ENCODE results near the gene STAG1. TPM values are rescaled to one million over a fixed set of nuclear protein-coding genes. Genes with fewer than 3 reads are reported as not detected.

The STAG1 gene
- total and polyA plus RNA-seq, 4 donors, result 4.6 to 28.0 (median 16.6) TPM

DNA sequence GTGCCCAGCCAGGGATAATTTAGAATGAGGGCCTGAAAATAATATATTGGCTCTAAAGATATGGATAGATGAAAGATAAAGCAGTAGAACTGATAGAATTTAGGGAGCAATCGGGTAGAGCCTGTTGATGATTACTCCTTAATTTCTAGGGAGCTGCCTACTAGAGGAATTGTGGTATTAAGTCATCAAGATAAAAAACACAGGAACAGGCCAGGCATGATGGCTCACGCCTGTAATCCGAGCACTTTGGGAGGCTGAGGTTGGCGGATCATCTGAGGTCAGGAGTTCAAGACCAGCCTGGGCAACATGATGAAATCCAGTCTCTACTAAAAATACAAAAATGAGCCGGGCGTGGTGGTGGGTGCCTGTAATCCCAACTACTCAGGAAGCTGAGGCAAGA, 371.6 kb downstream of the STAG1 start:
- TF ChIP-seq SP1 (IDR thresholded peaks at IDR 0.05) (no peak), HNF4G (IDR thresholded peaks at IDR 0.05) (no peak), EGR1 (IDR thresholded peaks at IDR 0.05; ENCODE audit: low read depth in 2 of 2) (no peak)
- TF ChIP-seq, protein P1, sequence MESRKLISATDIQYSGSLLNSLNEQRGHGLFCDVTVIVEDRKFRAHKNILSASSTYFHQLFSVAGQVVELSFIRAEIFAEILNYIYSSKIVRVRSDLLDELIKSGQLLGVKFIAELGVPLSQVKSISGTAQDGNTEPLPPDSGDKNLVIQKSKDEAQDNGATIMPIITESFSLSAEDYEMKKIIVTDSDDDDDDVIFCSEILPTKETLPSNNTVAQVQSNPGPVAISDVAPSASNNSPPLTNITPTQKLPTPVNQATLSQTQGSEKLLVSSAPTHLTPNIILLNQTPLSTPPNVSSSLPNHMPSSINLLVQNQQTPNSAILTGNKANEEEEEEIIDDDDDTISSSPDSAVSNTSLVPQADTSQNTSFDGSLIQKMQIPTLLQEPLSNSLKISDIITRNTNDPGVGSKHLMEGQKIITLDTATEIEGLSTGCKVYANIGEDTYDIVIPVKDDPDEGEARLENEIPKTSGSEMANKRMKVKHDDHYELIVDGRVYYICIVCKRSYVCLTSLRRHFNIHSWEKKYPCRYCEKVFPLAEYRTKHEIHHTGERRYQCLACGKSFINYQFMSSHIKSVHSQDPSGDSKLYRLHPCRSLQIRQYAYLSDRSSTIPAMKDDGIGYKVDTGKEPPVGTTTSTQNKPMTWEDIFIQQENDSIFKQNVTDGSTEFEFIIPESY (IDR thresholded peaks at IDR 0.05), result no peak
- TF ChIP-seq, protein P2, sequence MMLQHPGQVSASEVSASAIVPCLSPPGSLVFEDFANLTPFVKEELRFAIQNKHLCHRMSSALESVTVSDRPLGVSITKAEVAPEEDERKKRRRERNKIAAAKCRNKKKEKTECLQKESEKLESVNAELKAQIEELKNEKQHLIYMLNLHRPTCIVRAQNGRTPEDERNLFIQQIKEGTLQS (IDR thresholded peaks at IDR 0.05), result no peak
- WGBS, result 91% methylated on average over 6 of the region's 6 CpGs
- Histone ChIP-seq H3K36me3 (ENCODE audit: control insufficient read depth in 4 of 4, insufficient read depth in 3 of 4, low read depth in 1 of 4, low read length in 3 of 4) (peaks cover 0 to 2% (median under 1%) of the 10 kb centered on the region in 4 donors), H3K9ac (ENCODE audit: low read depth in 1 of 2, low read length in 2 of 2) (no peak overlapping the region), H3K27ac (ENCODE audit: low read depth in 1 of 2, low read length in 2 of 2) (no peak overlapping the region), H3K4me1 (ENCODE audit: control insufficient read depth in 4 of 4, insufficient read depth in 4 of 4, low read length in 3 of 4) (no peaks in the 10 kb centered on the region), H3K9me3 (ENCODE audit: control insufficient read depth in 4 of 4, low read length in 3 of 4) (no peaks in the 10 kb centered on the region), H3K4me3 (ENCODE audit: low read depth in 1 of 3, low read length in 3 of 3) (no peak overlapping the region), H3K27me3 (ENCODE audit: control insufficient read depth in 4 of 4, insufficient read depth in 4 of 4, low read length in 3 of 4) (no peaks in the 10 kb centered on the region)
- no peak for DNase-seq (ENCODE audit: low spot score)

DNA sequence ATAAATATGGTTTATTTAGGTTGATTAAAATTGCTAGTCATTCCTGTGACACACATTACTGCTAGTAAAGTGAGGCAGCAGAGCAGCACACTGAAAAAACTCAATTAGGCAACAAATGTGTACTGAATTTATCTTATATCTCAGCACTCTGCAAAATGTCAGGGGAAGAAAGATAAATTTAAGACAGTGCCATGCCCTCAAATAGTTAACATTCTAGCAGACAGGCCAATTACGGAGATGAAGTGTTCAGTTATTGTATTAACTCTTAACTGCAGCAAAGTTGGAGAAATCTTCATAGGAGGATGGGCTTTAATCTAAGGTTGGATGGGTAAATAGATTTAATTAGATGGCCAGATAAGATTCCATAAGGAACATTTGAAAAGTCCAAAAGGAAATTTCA, 374.2 kb downstream of the STAG1 start:
- TF ChIP-seq HNF4G (IDR thresholded peaks at IDR 0.05), result no peak
- TF ChIP-seq, protein P1 (IDR thresholded peaks at IDR 0.05), result no peak
- TF ChIP-seq RXRA (IDR thresholded peaks at IDR 0.05), result no peak
- no peak for TF ChIP-seq GABPA (IDR thresholded peaks at IDR 0.05 in 1 of 2, conservative IDR thresholded peaks at IDR 0.05 in 1 of 2)
- no peak for TF ChIP-seq YY1 (IDR thresholded peaks at IDR 0.05)
- TF ChIP-seq, protein P3, sequence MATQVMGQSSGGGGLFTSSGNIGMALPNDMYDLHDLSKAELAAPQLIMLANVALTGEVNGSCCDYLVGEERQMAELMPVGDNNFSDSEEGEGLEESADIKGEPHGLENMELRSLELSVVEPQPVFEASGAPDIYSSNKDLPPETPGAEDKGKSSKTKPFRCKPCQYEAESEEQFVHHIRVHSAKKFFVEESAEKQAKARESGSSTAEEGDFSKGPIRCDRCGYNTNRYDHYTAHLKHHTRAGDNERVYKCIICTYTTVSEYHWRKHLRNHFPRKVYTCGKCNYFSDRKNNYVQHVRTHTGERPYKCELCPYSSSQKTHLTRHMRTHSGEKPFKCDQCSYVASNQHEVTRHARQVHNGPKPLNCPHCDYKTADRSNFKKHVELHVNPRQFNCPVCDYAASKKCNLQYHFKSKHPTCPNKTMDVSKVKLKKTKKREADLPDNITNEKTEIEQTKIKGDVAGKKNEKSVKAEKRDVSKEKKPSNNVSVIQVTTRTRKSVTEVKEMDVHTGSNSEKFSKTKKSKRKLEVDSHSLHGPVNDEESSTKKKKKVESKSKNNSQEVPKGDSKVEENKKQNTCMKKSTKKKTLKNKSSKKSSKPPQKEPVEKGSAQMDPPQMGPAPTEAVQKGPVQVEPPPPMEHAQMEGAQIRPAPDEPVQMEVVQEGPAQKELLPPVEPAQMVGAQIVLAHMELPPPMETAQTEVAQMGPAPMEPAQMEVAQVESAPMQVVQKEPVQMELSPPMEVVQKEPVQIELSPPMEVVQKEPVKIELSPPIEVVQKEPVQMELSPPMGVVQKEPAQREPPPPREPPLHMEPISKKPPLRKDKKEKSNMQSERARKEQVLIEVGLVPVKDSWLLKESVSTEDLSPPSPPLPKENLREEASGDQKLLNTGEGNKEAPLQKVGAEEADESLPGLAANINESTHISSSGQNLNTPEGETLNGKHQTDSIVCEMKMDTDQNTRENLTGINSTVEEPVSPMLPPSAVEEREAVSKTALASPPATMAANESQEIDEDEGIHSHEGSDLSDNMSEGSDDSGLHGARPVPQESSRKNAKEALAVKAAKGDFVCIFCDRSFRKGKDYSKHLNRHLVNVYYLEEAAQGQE (IDR thresholded peaks at IDR 0.05), result no peak
- TF ChIP-seq, protein P4, sequence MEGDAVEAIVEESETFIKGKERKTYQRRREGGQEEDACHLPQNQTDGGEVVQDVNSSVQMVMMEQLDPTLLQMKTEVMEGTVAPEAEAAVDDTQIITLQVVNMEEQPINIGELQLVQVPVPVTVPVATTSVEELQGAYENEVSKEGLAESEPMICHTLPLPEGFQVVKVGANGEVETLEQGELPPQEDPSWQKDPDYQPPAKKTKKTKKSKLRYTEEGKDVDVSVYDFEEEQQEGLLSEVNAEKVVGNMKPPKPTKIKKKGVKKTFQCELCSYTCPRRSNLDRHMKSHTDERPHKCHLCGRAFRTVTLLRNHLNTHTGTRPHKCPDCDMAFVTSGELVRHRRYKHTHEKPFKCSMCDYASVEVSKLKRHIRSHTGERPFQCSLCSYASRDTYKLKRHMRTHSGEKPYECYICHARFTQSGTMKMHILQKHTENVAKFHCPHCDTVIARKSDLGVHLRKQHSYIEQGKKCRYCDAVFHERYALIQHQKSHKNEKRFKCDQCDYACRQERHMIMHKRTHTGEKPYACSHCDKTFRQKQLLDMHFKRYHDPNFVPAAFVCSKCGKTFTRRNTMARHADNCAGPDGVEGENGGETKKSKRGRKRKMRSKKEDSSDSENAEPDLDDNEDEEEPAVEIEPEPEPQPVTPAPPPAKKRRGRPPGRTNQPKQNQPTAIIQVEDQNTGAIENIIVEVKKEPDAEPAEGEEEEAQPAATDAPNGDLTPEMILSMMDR (IDR thresholded peaks at IDR 0.05; ENCODE audit: low read depth, low read length, missing input control), result no peak
- TF ChIP-seq, protein P5, sequence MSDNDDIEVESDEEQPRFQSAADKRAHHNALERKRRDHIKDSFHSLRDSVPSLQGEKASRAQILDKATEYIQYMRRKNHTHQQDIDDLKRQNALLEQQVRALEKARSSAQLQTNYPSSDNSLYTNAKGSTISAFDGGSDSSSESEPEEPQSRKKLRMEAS (IDR thresholded peaks at IDR 0.05), result no peak
- TF ChIP-seq, protein P2 (IDR thresholded peaks at IDR 0.05), result no peak
- TF ChIP-seq FOXA2 (IDR thresholded peaks at IDR 0.05), result no peak
- no peak for TF ChIP-seq TAF1 (conservative IDR thresholded peaks at IDR 0.05)
- no peak for TF ChIP-seq RAD21 (IDR thresholded peaks at IDR 0.05)
- TF ChIP-seq EGR1 (IDR thresholded peaks at IDR 0.05; ENCODE audit: low read depth in 2 of 2), result no peak
- no peak for TF ChIP-seq JUND (IDR thresholded peaks at IDR 0.05)
- Histone ChIP-seq H3K9ac (ENCODE audit: low read depth in 1 of 2, low read length in 2 of 2) (no peak overlapping the region), H3K4me1 (ENCODE audit: control insufficient read depth in 4 of 4, insufficient read depth in 4 of 4, low read length in 3 of 4) (no peaks in the 10 kb centered on the region), H3K9me3 (ENCODE audit: control insufficient read depth in 4 of 4, low read length in 3 of 4) (no peaks in the 10 kb centered on the region), H3K36me3 (ENCODE audit: control insufficient read depth in 4 of 4, insufficient read depth in 3 of 4, low read depth in 1 of 4, low read length in 3 of 4) (peaks cover 0 to 2% (median under 1%) of the 10 kb centered on the region in 4 donors), H3K27ac (ENCODE audit: low read depth in 1 of 2, low read length in 2 of 2) (no peak overlapping the region), H3K4me3 (ENCODE audit: low read depth in 1 of 3, low read length in 3 of 3) (no peak overlapping the region), H3K27me3 (ENCODE audit: control insufficient read depth in 4 of 4, insufficient read depth in 4 of 4, low read length in 3 of 4) (no peaks in the 10 kb centered on the region)
- WGBS, result 80% methylated on average over 1 of the region's 1 CpG
- DNase-seq (ENCODE audit: low spot score), result no peak
